DND-41 (cell line): Measurements from ENCODE around the gene GRK6.

ENCODE experiments used
- CTCF ChIP-seq: IDR thresholded peaks from 2 replicates; pipeline ENCODE4 v1.5.1; 2012; ENCODE audit warnings: borderline replicate concordance, low read length, moderate library complexity, mild to moderate bottlenecking; ENCODE audit not compliant: poor library complexity, severe bottlenecking; ENCODE audit errors: extremely low read depth
- EZH2 ChIP-seq: IDR thresholded peaks from 3 replicates; pipeline ENCODE4 v1.6.1; 2012; ENCODE audit warnings: borderline replicate concordance, low read depth, mild to moderate bottlenecking, moderate library complexity, low read length, inconsistent platforms; ENCODE audit not compliant: severe bottlenecking

- TF ChIP-seq CTCF (no peak), EZH2 (no peak)
Measured at GRCh38 chr5:177468329-177468684, 41.8 kb downstream of the GRK6 start.
